ENCODE results near the gene DOK4.

Gene DOK4

DNA sequence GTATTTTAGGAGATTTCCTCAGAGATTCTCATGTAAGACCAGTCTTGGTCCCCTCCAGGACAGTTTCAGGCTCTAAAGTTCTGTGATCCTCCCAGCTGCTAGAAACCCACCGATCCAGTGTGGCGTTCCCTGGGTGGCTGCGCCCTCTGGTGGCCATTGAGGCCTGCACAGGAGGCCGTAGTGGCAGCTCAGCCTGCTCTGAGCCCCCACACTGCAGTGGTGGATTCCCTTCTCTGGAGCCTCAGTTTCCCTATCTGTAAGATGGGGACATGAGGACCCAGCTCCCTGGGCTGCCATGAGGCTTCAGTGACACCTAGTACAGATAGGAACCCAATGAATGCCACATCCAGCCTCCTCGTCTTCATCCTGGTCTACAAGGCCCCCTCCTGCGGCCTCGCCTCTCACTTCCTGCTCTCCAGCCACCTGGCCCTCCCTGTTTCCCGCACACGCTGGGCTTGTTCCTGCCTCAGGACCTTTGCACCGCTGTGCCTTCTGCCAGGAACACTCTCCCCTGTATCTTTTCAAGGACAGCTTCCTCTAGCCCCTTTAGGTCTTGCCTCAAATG, 33.6 kb upstream of the DOK4 start:
- peak; percentile 55 to 80 for DNase-seq (ENCODE audit: low read depth in 2 of 2)

DNA sequence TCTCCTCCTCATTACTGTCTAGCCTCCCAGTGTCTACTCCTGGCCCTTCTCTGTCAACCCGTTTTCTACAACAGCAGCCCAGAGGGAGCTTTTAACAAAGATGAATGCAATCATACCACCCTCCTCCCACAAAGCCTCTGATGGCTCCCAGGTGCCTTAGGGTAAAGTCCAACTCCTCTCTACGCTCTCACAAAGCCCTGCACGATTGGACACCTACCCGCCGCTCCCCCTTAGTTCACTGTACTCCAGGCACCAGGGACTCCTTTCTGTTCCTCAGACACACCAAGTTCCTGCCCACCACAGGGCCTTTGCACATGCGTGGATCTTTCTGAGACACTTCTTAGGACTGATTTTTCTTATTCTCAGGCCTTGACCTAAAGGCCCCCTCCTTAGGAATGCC, 32.6 kb upstream of the DOK4 start:
- no peak for DNase-seq (ENCODE audit: low read depth in 2 of 2)

DNA sequence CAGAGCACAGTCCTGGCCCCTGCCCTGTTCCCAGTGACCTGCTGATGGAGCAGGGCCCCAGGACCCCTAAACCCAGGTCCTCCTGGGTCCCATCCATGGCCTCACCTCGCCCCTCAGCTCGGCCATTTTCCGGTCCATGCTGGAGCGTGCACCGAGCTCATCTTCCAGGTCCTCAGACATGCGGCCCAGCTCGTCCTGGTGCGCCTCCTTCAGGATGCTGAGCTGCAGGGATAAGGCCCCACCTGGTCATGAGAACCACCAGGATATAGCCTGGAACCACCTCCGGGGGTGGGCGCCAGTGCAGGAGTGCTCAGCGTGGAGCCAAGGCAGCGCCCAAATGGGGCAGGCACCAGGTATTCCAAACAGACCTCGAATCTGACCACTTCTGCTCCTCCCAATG, 32.2 kb upstream of the DOK4 start:
- DNase-seq (ENCODE audit: low read depth in 2 of 2), result no peak

- no peak for DNase-seq (ENCODE audit: low read depth in 2 of 2)
Observed at GRCh38 chr16:57517397-57518367, 31.4 kb upstream of the DOK4 start.

DNA sequence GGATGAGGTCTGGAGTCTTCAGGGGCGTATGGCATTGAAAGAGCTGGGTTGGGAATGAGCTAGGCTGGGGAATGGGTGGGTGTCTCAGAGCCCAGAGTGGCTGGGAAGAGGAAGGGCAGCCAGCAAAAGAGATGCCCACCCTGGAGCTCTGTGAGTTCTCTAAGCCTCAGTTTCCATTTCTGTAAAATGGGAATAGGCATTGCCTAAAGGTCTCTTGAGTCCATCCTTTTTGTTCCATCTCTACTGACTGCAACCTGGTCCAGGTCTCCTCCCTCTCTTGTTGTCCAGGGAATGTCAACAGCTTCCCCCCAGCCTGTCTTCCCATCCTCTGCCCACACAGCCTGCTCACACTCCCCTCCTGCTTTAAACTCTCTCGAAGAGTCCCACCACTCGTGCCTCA, 30.5 kb upstream of the DOK4 start:
- no peak for DNase-seq (ENCODE audit: low read depth in 2 of 2)

- DNase-seq (ENCODE audit: low read depth in 2 of 2), result no peak
Observed at GRCh38 chr16:57516176-57516725, 30.0 kb upstream of the DOK4 start.

- DNase-seq (ENCODE audit: low read depth in 2 of 2), result no peak
Observed at GRCh38 chr16:57514791-57515600, 28.7 kb upstream of the DOK4 start.

GRCh38 chr16:57514371-57514770, 28.1 kb upstream of the DOK4 start:
- no peak for DNase-seq (ENCODE audit: low read depth in 2 of 2)

- no peak for DNase-seq (ENCODE audit: low read depth in 2 of 2)
Observed at GRCh38 chr16:57513371-57514102, 27.2 kb upstream of the DOK4 start.

- DNase-seq (ENCODE audit: low read depth in 2 of 2), result no peak
Observed at GRCh38 chr16:57512296-57513001, 26.2 kb upstream of the DOK4 start.

DNA sequence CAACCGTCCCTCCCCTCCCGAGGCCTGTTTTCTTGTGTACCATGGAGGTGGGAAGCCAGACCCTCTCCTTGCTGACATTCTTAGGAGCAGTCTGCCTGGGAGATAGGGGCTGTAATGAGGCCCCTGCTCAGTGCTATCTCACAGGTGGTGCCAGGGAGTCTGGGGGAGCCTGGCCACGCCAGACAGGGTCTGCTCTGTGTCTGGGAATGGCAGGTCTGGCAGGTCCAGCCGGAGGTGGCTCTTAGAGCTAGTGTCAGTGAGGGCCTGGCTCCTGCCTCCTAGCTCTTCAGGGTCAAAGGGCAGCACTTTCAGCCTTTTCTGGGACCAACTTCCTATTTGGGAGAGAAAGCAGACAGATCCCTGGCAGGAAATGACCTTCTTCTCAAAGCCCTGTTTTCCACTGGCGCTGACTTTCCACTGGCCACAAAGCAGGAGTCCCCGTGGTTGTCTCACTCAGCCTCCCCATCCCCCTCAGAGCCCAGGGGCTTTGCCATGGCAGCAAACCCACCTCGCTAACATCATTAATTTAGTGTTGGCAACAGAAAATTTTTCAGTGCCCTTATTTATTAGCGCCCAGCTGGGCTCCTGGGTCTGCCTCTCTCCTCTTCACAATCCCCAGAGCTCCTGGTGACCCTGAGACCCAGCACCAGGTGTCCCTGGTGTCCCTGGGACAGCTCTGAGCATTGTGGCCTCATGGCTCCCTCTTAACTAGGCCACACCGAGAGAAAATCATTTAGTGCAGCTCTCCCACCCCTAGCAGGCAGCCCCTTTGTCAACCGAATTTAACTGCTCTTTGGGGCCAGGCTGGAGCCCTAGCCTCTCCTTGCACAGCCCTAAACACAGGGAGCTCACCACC, 24.0 kb upstream of the DOK4 start:
- no peak for DNase-seq (ENCODE audit: low read depth in 2 of 2)

- DNase-seq (ENCODE audit: low read depth in 2 of 2), result no peak
Observed at GRCh38 chr16:57509231-57509923, 23.1 kb upstream of the DOK4 start.

DNA sequence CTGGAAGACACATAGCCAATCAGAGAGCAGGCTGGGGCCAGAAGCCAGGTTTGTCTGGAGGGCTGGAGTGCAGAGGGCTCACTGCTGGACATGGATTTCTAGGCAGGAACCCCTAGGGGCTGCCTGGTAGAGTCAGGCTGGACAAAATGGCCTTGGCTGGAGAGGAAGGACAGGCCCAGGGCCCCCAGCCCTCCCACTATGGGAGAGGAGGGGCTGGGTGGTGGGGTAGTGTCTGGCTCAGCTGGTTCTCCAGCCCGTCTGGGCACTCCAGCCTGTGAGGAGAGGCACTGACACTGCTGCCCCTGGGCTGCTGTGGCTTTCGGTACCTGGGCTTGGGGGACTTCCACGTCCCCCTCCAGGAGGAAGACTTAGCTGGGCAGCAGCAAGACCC, 21.7 kb upstream of the DOK4 start:
- no peak for DNase-seq (ENCODE audit: low read depth in 2 of 2)

DNA sequence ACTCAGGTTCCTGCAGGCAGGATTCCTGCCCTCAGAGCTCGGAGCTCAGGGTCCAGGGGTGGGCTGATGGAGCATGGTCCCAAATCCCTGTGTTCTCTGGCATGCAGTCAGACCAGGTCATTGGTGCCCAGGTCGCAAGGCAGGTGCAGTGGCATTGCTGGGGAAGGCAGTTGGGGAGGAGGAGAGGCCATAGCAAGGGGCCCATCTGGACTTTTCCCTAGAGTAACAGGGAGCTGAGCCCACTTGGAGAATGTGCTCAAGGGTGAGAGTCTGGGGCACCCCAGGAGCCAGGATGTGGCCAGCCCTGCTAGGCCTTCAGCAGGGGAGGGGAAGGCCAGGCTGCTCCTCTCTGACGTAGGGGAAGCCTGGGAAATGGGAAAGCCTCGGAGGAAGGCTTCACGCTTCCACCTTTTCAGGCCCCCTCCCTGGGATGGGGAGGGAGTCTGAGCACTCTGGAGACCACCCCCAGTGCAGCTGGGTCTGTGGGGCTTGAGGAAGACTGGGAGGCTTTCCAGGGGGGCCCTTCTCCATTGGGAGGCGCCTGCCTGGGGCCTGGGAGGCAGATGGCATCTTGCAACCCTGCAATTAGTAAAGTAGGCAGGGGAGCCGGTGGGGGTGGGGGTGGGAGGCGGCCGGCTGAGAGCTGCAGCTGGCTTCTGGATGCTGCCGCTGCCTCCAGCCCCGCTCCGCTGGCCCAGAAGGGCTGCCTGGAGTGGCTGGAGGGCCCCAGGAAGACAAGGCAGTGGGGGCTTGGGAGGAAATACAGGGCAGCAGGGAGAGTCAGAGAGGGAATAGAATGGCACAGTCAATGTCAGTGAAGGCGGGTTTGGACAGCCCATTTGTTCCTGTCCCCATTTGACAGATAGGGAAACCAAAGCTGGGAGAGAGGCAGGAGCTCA, 21.1 kb upstream of the DOK4 start:
- no peak for DNase-seq (ENCODE audit: low read depth in 2 of 2)

DNA sequence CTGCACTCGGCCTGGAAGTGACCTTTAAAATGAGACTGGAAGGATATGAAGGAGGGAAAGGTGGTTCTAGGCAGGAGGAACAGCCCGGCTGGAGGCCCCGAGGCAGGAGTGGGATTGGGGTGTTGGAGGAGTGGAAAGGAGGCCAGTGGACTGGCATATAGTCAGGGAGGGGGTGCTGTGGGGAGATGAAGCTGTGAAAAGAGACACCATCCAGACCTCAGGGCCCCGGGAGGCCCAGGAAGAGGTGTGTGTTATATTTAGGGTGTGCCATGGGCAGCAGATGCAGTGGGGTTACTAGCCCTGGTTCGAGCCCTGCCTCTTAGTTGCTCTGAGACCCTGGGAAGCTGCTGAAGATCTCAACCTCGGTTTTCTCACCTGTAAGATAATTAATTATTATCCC, 18.9 kb upstream of the DOK4 start:
- no peak for DNase-seq (ENCODE audit: low read depth in 2 of 2)

DNA sequence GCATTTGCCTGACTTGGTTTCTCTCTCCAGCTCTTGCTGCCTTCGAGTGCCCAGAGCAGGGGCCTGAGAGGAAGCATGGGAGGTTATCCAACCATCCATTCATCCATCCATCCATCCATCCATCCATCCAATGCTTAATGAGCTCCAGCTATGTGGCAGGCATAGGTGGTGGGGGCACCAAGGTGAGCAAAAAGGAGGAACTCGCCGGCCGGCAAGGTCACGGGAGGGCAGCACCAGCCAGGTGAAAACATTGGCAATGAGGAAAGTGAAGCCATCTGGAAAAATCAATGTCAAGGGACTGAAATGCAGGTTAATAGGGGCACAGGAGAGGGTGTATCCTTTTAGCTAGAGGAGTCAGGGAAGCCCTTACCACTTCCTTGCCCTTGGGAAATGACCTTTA, 18.2 kb upstream of the DOK4 start:
- no peak for DNase-seq (ENCODE audit: low read depth in 2 of 2)

DNA sequence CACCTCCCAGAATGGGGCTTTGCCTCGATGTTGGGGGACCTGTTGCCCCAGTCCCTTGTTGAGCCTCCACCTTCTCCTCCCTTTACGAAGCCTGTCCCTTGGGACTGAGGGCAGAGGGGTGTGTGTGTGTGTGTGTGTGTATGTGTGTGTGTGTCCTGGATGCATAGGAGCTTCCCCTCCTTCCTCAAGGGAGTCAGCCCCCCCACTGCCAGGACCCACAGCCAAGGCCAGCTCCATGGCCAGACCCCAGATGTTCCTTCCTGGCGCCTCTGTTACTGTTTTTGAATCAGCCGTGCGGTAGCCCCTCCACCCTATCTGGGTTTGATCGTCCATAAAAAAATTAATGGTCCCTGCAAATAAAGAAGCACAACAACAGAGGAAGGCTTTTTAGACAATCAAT, 17.7 kb upstream of the DOK4 start:
- no peak for DNase-seq (ENCODE audit: low read depth in 2 of 2)

DNA sequence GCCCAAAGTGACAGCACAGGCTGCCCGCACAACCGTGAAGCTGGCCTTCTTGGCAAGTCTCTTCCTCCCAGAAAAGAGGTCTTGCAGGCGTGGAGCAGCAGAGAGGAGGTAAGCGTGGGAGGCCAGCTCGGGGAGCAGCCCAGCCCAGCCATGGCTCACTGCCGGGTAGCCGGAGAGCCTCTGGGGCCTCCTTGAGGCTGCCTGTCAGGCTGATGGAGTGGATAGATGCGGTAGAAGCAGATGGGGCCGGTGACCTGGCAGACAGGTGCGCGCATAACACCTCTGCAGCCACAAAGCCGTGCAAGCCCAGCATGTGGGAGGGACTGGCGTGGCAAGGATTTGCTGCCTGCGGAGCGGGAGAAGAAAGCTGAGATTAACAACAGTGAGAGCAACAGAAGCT, 17.1 kb upstream of the DOK4 start:
- no peak for DNase-seq (ENCODE audit: low read depth in 2 of 2)
